GM23338 (cell line): ENCODE results near the gene TIMM29. TPM values are rescaled to one million over a fixed set of nuclear protein-coding genes. Genes with fewer than 3 reads are reported as not detected.
A peak's percentile ranks its signal among the peaks of the same experiment; 100 is the strongest.

Experiments used
- ATAC-seq: fragments of 200-7000 bp; cut with Tn5 transposase; 3 replicates; pipeline ENCODE4 v1.9.1; 2020
- DNase-seq: peaks from one replicate; pipeline ENCODE4 v3.0.0-alpha.2; 2015; ENCODE audit warnings: low spot score
- H2AFZ ChIP-seq: fragments of 200-600 bp; sonication (generic); 2 replicates; pipeline ENCODE4 v1.8.0; 2016; ENCODE audit warnings: antibody characterized with exemption, mild to moderate bottlenecking, moderate library complexity
- H3F3A ChIP-seq: fragments of 200-600 bp; sonication (generic); replicated peaks from 2 replicates; pipeline ENCODE4 v1.8.0; 2017; ENCODE audit warnings: antibody characterized with exemption, mixed run types, low read depth
- H3K27ac ChIP-seq: fragments of 200-600 bp; sonication (generic); 2 replicates; pipeline ENCODE4 v1.6.1; 2016; ENCODE audit warnings: low read depth
- H3K27me3 ChIP-seq: fragments of 200-600 bp; sonication (generic); 2 replicates; pipeline ENCODE4 v1.8.0; 2016; ENCODE audit warnings: mild to moderate bottlenecking, mixed run types, moderate library complexity; ENCODE audit not compliant: insufficient read depth
- H3K36me3 ChIP-seq: fragments of 200-600 bp; sonication (generic); 2 replicates; pipeline ENCODE4 v1.8.0; 2016; ENCODE audit warnings: mild to moderate bottlenecking; ENCODE audit not compliant: insufficient read depth
- H3K4me1 ChIP-seq: fragments of 200-600 bp; sonication (generic); 2 replicates; pipeline ENCODE4 v1.8.0; 2016; ENCODE audit warnings: mild to moderate bottlenecking, moderate library complexity; ENCODE audit not compliant: insufficient read depth
- H3K4me2 ChIP-seq: fragments of 200-600 bp; sonication (generic); 2 replicates; pipeline ENCODE4 v1.7.1; 2017; ENCODE audit warnings: mixed run types
- H3K4me3 ChIP-seq: fragments of 200-600 bp; sonication (generic); 2 replicates; pipeline ENCODE4 v1.6.1; 2016; ENCODE audit warnings: mixed run types
- H3K79me2 ChIP-seq: fragments of 200-600 bp; sonication (generic); replicated peaks from 2 replicates; pipeline ENCODE4 v1.8.0; 2017; ENCODE audit warnings: mild to moderate bottlenecking; ENCODE audit not compliant: insufficient read depth
- H3K9me2 ChIP-seq: fragments of 200-600 bp; sonication (generic); 2 replicates; pipeline ENCODE4 v1.8.0; 2017; ENCODE audit not compliant: insufficient read depth
- H4K20me1 ChIP-seq: fragments of 200-600 bp; sonication (generic); replicated peaks from 2 replicates; pipeline ENCODE4 v1.8.0; 2017; ENCODE audit warnings: mild to moderate bottlenecking; ENCODE audit not compliant: insufficient read depth
- H3K27ac Mint-ChIP-seq: 2 replicates; pipeline ENCODE4 v1.8.0; 2020; ENCODE audit warnings: inconsistent platforms, mild to moderate bottlenecking, moderate library complexity, mixed read lengths
- H3K27me3 Mint-ChIP-seq: 3 replicates; pipeline ENCODE4 v1.8.0; 2022; ENCODE audit warnings: low read depth, mild to moderate bottlenecking, moderate library complexity, mixed read lengths, inconsistent platforms; ENCODE audit not compliant: insufficient read depth, poor library complexity
- H3K36me3 Mint-ChIP-seq: 3 replicates; pipeline ENCODE4 v1.8.0; 2021; ENCODE audit warnings: low read depth, mild to moderate bottlenecking, inconsistent platforms, moderate library complexity, mixed read lengths
- H3K4me1 Mint-ChIP-seq: 3 replicates; pipeline ENCODE4 v1.8.0; 2020; ENCODE audit warnings: mild to moderate bottlenecking, inconsistent platforms, mixed read lengths
- H3K4me3 Mint-ChIP-seq: 3 replicates; pipeline ENCODE4 v1.8.0; 2021; ENCODE audit warnings: moderate library complexity, mild to moderate bottlenecking, inconsistent platforms, mixed read lengths
- H3K9me3 Mint-ChIP-seq: 3 replicates; pipeline ENCODE4 v1.8.0; 2020; ENCODE audit warnings: moderate library complexity, mild to moderate bottlenecking, inconsistent platforms, mixed read lengths
- CREB1 ChIP-seq: fragments of 250-450 bp; sonication (Bioruptor Pico); IDR thresholded peaks from 2 replicates; pipeline ENCODE4 v1.5.0; 2020; ENCODE audit warnings: low read depth, mild to moderate bottlenecking, moderate library complexity
- EZH2 ChIP-seq: fragments of 200-600 bp; sonication (generic); IDR thresholded peaks from one replicate; pipeline ENCODE4 v1.8.0; 2017; ENCODE audit warnings: antibody characterized with exemption, mild to moderate bottlenecking, low read depth; ENCODE audit not compliant: unreplicated experiment
- JUNB ChIP-seq: IDR thresholded peaks from one replicate; pipeline ENCODE4 v1.6.1; 2016; ENCODE audit warnings: antibody characterized with exemption; ENCODE audit not compliant: unreplicated experiment
- NANOG ChIP-seq: IDR thresholded peaks from 2 replicates; pipeline ENCODE4 v1.6.1; 2016; ENCODE audit warnings: antibody characterized with exemption, borderline replicate concordance
- REST ChIP-seq: IDR thresholded peaks from one replicate; pipeline ENCODE4 v1.6.1; 2018; ENCODE audit warnings: antibody characterized with exemption; ENCODE audit not compliant: unreplicated experiment
- STAT1 ChIP-seq: IDR thresholded peaks from one replicate; pipeline ENCODE4 v1.6.1; 2016; ENCODE audit warnings: antibody characterized with exemption; ENCODE audit not compliant: unreplicated experiment
- ZNF331 ChIP-seq: fragments of 250-450 bp; sonication (Bioruptor Pico); IDR thresholded peaks from 2 replicates; pipeline ENCODE4 v1.5.0; 2020; ENCODE audit warnings: low read depth, mild to moderate bottlenecking, moderate library complexity
- ZNF462 ChIP-seq: fragments of 250-450 bp; sonication (Bioruptor Pico); IDR thresholded peaks from 2 replicates; pipeline ENCODE4 v1.5.0; 2020; ENCODE audit warnings: mild to moderate bottlenecking, moderate library complexity
- polyA plus RNA-seq: library from polyadenylated mRNA; unstranded; fragments of >200 nt; fragmentation: Nextera tagmentation; extraction: Ambion mirVana; gene quantifications from 2 replicates; pipeline ENCODE4 v1.2.1, GENCODE V29; 2016
- total RNA-seq: library from RNA; depleted of rRNA; stranded (reverse); fragments of >200 nt; shearing (Covaris generic); gene quantifications from 2 replicates; pipeline ENCODE4 v1.2.3, GENCODE V29; 2014
- TF ChIP-seq, protein P1 (sequence below): IDR thresholded peaks from 2 replicates; pipeline ENCODE4 v1.6.1; 2016; ENCODE audit warnings: antibody characterized with exemption
- TF ChIP-seq, protein P2 (sequence below), 2 experiments: fragments of 200-600 bp in 1 of 2; sonication (generic) in 1 of 2; conservative IDR thresholded peaks; 2 replicates each; pipeline versions ENCODE4 v1.5.1 to v1.6.1; 2016 to 2017; ENCODE audit warnings: antibody characterized with exemption in 2 of 2, low read depth in 2 of 2, mild to moderate bottlenecking in 2 of 2, moderate library complexity in 1 of 2

Gene TIMM29
- total and polyA plus RNA-seq, 2 experiments from 2014 or later = 24.1 to 60.7 TPM

DNA sequence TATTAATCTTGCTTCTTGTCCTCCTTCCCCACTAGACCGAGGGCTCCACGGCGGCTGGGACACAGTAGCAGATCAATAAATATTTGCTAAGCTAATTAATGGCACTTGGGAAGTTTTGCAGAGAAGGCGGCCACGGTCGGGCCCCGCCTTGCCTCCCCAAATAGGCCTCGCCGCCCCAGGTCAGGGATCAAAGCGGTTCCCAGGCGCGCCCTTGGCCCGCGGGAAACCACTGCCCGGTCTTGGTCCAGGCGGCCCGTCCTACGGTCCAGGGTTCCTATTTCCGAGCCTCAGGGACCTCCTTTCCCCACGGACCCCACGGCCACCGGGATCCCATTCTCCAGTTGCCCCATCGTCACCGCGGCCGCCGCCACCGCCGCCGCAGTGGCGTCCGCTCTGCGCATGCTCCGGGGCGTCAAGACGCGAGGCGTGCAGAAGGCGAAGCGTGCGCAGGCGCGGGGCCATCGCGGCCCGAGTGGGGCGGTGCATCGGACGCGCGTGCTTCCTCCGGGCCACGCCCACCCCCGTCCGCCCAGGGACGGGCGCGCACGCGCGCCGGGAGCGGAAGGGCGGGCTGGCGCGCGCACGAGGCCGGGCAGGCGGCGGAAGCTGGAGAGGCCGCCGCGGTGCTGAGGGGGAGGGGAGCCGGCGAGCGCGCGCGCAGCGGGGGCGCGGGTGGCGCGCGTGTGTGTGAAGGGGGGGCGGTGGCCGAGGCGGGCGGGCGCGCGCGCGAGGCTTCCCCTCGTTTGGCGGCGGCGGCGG, 31.9 kb downstream of the TIMM29 start, which contains the start of gene SMARCA4 (continued):
- TF ChIP-seq ZNF462 = no peak

- H3K36me3 Mint-ChIP-seq = peaks cover 30% of the 10 kb centered on the region
- 0 out of 2 replicates have a peak overlapping the region, but pooled peaks have one; percentile 9 for H2AFZ ChIP-seq
- H3K27me3 Mint-ChIP-seq = peaks cover 8% of the 10 kb centered on the region
- peak overlapping the region; percentile 89 for H3K27ac ChIP-seq
- H3K79me2 ChIP-seq = peaks cover 50% of the 10 kb centered on the region
- H3K27me3 ChIP-seq = no peaks in the 10 kb centered on the region
- H3K4me3 ChIP-seq = peak overlapping the region; percentile 97
- H3K27ac Mint-ChIP-seq = peak overlapping the region; percentile 95
- H4K20me1 ChIP-seq = peaks cover 30% of the 10 kb centered on the region
- peaks cover 22% of the 10 kb centered on the region; the same call in 1 of the 2 replicates for H3K4me1 ChIP-seq
- DNase-seq (peak; percentile 76), ATAC-seq (peak; percentile 32)
- peak overlapping the region; percentile 91 for H3K4me3 Mint-ChIP-seq
- H3K4me2 ChIP-seq = peak overlapping the region; percentile 85
- 0 out of 2 replicates have a peak, but pooled peaks cover 18% of the 10 kb centered on the region for H3F3A ChIP-seq
- no peaks in the 10 kb centered on the region for H3K9me2 ChIP-seq
- H3K4me1 Mint-ChIP-seq = peaks cover 27% of the 10 kb centered on the region
- no peaks in the 10 kb centered on the region for H3K9me3 Mint-ChIP-seq
- no peaks in the 10 kb centered on the region; the same call in 1 of the 2 replicates for H3K36me3 ChIP-seq
- no peak for TF ChIP-seq REST
- no peak for TF ChIP-seq JUNB
- TF ChIP-seq NANOG = no peak
- TF ChIP-seq EZH2 = no peak
- no peak for TF ChIP-seq ZNF331
- TF ChIP-seq, protein P1, sequence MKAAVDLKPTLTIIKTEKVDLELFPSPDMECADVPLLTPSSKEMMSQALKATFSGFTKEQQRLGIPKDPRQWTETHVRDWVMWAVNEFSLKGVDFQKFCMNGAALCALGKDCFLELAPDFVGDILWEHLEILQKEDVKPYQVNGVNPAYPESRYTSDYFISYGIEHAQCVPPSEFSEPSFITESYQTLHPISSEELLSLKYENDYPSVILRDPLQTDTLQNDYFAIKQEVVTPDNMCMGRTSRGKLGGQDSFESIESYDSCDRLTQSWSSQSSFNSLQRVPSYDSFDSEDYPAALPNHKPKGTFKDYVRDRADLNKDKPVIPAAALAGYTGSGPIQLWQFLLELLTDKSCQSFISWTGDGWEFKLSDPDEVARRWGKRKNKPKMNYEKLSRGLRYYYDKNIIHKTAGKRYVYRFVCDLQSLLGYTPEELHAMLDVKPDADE = no peak
- TF ChIP-seq STAT1 = no peak
- TF ChIP-seq, protein P2, sequence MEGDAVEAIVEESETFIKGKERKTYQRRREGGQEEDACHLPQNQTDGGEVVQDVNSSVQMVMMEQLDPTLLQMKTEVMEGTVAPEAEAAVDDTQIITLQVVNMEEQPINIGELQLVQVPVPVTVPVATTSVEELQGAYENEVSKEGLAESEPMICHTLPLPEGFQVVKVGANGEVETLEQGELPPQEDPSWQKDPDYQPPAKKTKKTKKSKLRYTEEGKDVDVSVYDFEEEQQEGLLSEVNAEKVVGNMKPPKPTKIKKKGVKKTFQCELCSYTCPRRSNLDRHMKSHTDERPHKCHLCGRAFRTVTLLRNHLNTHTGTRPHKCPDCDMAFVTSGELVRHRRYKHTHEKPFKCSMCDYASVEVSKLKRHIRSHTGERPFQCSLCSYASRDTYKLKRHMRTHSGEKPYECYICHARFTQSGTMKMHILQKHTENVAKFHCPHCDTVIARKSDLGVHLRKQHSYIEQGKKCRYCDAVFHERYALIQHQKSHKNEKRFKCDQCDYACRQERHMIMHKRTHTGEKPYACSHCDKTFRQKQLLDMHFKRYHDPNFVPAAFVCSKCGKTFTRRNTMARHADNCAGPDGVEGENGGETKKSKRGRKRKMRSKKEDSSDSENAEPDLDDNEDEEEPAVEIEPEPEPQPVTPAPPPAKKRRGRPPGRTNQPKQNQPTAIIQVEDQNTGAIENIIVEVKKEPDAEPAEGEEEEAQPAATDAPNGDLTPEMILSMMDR (conservative IDR thresholded peaks at IDR 0.05; ENCODE audit: low read depth in 2 of 2) = no peak
- no peak for TF ChIP-seq CREB1 (CRISPR knock-in tag)
Measured at GRCh38 chr19:10961073-10961860, 32.7 kb downstream of the TIMM29 start.
